Measurements from ENCODE around the gene NUPR1.

GRCh38 chr16:28499854-28500253, 38.9 kb downstream of the NUPR1 start:
- TF ChIP-seq POLR2A (IDR thresholded peaks at IDR 0.05): no peak
- TF ChIP-seq CTCF (IDR thresholded peaks at IDR 0.05): no peak
